ENCODE data around the gene ARHGAP20. TPM values are rescaled to one million over a fixed set of nuclear protein-coding genes. Genes with fewer than 3 reads are reported as not detected.

ARHGAP20 gene
- total RNA-seq, 1 donor from 2014 or later: 0.11 TPM

GRCh38 chr11:110580571-110580970, 131.7 kb downstream of the ARHGAP20 start:
- Mint-ChIP-seq H3K4me3 (no peak overlapping the region), H3K36me3 (ENCODE audit: low read depth) (no peaks in the 10 kb centered on the region), H3K4me1 (no peaks in the 10 kb centered on the region), H3K27me3 (peaks cover 2% of the 10 kb centered on the region), H3K9me3 (no peaks in the 10 kb centered on the region), H3K27ac (no peak overlapping the region)
- no peak for ATAC-seq (ENCODE audit: low read depth)
- no peak for DNase-seq
- ChIA-PET CTCF (no interaction called here), POLR2A (no interaction called here)
- intact Hi-C loops (cut with micrococcal nuclease): no loop called here
- TF ChIP-seq CTCF (IDR thresholded peaks at IDR 0.05): no peak

- ATAC-seq (ENCODE audit: low read depth): no peak
- Mint-ChIP-seq H3K4me1 (no peaks in the 10 kb centered on the region), H3K27me3 (peaks cover 9% of the 10 kb centered on the region), H3K9me3 (no peaks in the 10 kb centered on the region), H3K27ac (no peak overlapping the region), H3K36me3 (ENCODE audit: low read depth) (no peaks in the 10 kb centered on the region), H3K4me3 (no peak overlapping the region)
- no peak for DNase-seq
- CTCF ChIA-PET: no interaction called here
- POLR2A ChIA-PET: no interaction called here
- TF ChIP-seq CTCF (IDR thresholded peaks at IDR 0.05): no peak
- intact Hi-C loops (cut with micrococcal nuclease): no loop called here
These were observed 138.8 kb downstream of the ARHGAP20 start for GRCh38 chr11:110573411-110573810.

- H3K9me3 Mint-ChIP-seq: no peaks in the 10 kb centered on the region
- H3K27me3 Mint-ChIP-seq: peaks cover 11% of the 10 kb centered on the region
- H3K36me3 Mint-ChIP-seq (ENCODE audit: low read depth): no peaks in the 10 kb centered on the region
- no peaks in the 10 kb centered on the region for H3K4me1 Mint-ChIP-seq
- no peak for DNase-seq
- ChIA-PET POLR2A (no interaction called here), CTCF (no interaction called here)
- H3K27ac Mint-ChIP-seq: no peak overlapping the region
- no peak for TF ChIP-seq CTCF (IDR thresholded peaks at IDR 0.05)
- H3K4me3 Mint-ChIP-seq: no peak overlapping the region
- no peak for ATAC-seq (ENCODE audit: low read depth)
- intact Hi-C loops (cut with micrococcal nuclease): no loop called here
These were observed 141.0 kb downstream of the ARHGAP20 start for GRCh38 chr11:110571081-110571720.

GRCh38 chr11:110566577-110566976, 145.7 kb downstream of the ARHGAP20 start:
- Mint-ChIP-seq H3K27me3 (peaks cover 8% of the 10 kb centered on the region), H3K4me3 (no peak overlapping the region), H3K36me3 (ENCODE audit: low read depth) (no peaks in the 10 kb centered on the region), H3K9me3 (no peaks in the 10 kb centered on the region), H3K4me1 (no peaks in the 10 kb centered on the region), H3K27ac (no peak overlapping the region)
- DNase-seq (no peak), ATAC-seq (ENCODE audit: low read depth) (no peak)
- ChIA-PET CTCF (no interaction called here), POLR2A (no interaction called here)
- no peak for TF ChIP-seq CTCF (IDR thresholded peaks at IDR 0.05)
- intact Hi-C loops (cut with micrococcal nuclease): no loop called here

GRCh38 chr11:110565357-110566336, 146.6 kb downstream of the ARHGAP20 start:
- no peak for DNase-seq
- H3K9me3 Mint-ChIP-seq: no peaks in the 10 kb centered on the region
- no peaks in the 10 kb centered on the region for H3K36me3 Mint-ChIP-seq (ENCODE audit: low read depth)
- H3K4me1 Mint-ChIP-seq: no peaks in the 10 kb centered on the region
- TF ChIP-seq CTCF (IDR thresholded peaks at IDR 0.05): no peak
- ATAC-seq (ENCODE audit: low read depth): no peak
- H3K27me3 Mint-ChIP-seq: peaks cover 12% of the 10 kb centered on the region
- intact Hi-C loops (cut with micrococcal nuclease): no loop called here
- POLR2A ChIA-PET: no interaction called here
- CTCF ChIA-PET: no interaction called here
- no peak overlapping the region for H3K27ac Mint-ChIP-seq
- no peak overlapping the region for H3K4me3 Mint-ChIP-seq

Data from activated B cell treated with CpG ODN at 0.5 μM for 24 hours (primary cell).